ENCODE results near the gene RAPGEF4.

Gene RAPGEF4

GRCh38 chr2:172905937-172906811, 170.5 kb downstream of the RAPGEF4 start:
- ChIA-PET CTCF (interaction anchor here (0.6 to 1.1 kb wide), 4 partner anchors 12 to 424 kb away, joined by 3 read pairs; no protein-coding TSS in a partner anchor), POLR2A (no interaction called here)
- no peaks in the 10 kb centered on the region for H3K9me3 ChIP-seq (ENCODE audit: control insufficient read depth, insufficient read depth, low read depth, low read length)
- no peak overlapping the region for H3K4me3 ChIP-seq (ENCODE audit: low read depth, low read length)
- H3K27ac ChIP-seq (ENCODE audit: extremely low read depth, low read depth, low read length) = no peak overlapping the region
- no peaks in the 10 kb centered on the region for H3K4me1 ChIP-seq (ENCODE audit: control insufficient read depth, insufficient read depth, low read length)
- TF ChIP-seq SP7 (tag by site-specific recombination; IDR thresholded peaks at IDR 0.05) (no peak), ZNF350 (tag by site-specific recombination; IDR thresholded peaks at IDR 0.05) (no peak), ZNF571 (tag by site-specific recombination; IDR thresholded peaks at IDR 0.05) (no peak), ZNF629 (tag by site-specific recombination; IDR thresholded peaks at IDR 0.05) (no peak), ZNF501 (tag by site-specific recombination; IDR thresholded peaks at IDR 0.05) (no peak), ATF2 (tag by site-specific recombination; IDR thresholded peaks at IDR 0.05; ENCODE audit: low read depth) (no peak), ZNF223 (tag by site-specific recombination; IDR thresholded peaks at IDR 0.05) (no peak), CTCF (tag by site-specific recombination; IDR thresholded peaks at IDR 0.05) (no peak), ZNF391 (tag by site-specific recombination; IDR thresholded peaks at IDR 0.05; ENCODE audit: borderline replicate concordance, low read depth) (no peak), PRDM1 (tag by site-specific recombination; IDR thresholded peaks at IDR 0.05) (no peak), ZNF654 (tag by site-specific recombination; IDR thresholded peaks at IDR 0.05; ENCODE audit: low read depth) (no peak)
- no peaks in the 10 kb centered on the region for H3K36me3 ChIP-seq (ENCODE audit: control insufficient read depth in 2 of 2, insufficient read depth in 1 of 2, low read length in 2 of 2)

- CTCF ChIA-PET = interaction anchor here (1.1 kb wide), 1 partner anchor 24 kb away, joined by 5 read pairs; no protein-coding TSS in a partner anchor
- Histone ChIP-seq H3K4me1 (ENCODE audit: control insufficient read depth, insufficient read depth, low read length) (no peaks in the 10 kb centered on the region), H3K27ac (ENCODE audit: extremely low read depth, low read depth, low read length) (no peak overlapping the region), H3K9me3 (ENCODE audit: control insufficient read depth, insufficient read depth, low read depth, low read length) (no peaks in the 10 kb centered on the region), H3K36me3 (ENCODE audit: control insufficient read depth in 2 of 2, insufficient read depth in 1 of 2, low read length in 2 of 2) (no peaks in the 10 kb centered on the region), H3K4me3 (ENCODE audit: low read depth, low read length) (no peak overlapping the region)
- TF ChIP-seq OSR2 (tag by site-specific recombination; IDR thresholded peaks at IDR 0.05) (no peak), GLI4 (tag by site-specific recombination; IDR thresholded peaks at IDR 0.05) (no peak), PRDM10 (tag by site-specific recombination; IDR thresholded peaks at IDR 0.05) (no peak), ZNF214 (tag by site-specific recombination; IDR thresholded peaks at IDR 0.05; ENCODE audit: borderline replicate concordance) (no peak), ZXDB (tag by site-specific recombination; IDR thresholded peaks at IDR 0.05) (no peak), ZNF280C (tag by site-specific recombination; IDR thresholded peaks at IDR 0.05) (no peak)
- POLR2A ChIA-PET = no interaction called here
Measured at GRCh38 chr2:172908275-172908674, 172.6 kb downstream of the RAPGEF4 start.
